ENCODE data around the gene CDC42BPB. TPM values are rescaled to one million over a fixed set of nuclear protein-coding genes. Genes with fewer than 3 reads are reported as not detected.

CDC42BPB gene
- total RNA-seq, 1 experiment from 2014 or later: 103 TPM

- Histone ChIP-seq H4K8ac (replicated peaks; ENCODE audit: insufficient read length, low read depth, low read length) (no peak overlapping the region), H3K79me2 (ENCODE audit: insufficient read depth, low read length) (no peaks in the 10 kb centered on the region), H3K4ac (ENCODE audit: low read depth, low read length) (no peak overlapping the region), H3K27ac (ENCODE audit: insufficient read length, low read depth, low read length) (no peak overlapping the region), H3K9ac (ENCODE audit: extremely low read depth, insufficient read length, low read length) (no peak overlapping the region), H2BK12ac (ENCODE audit: insufficient read length, low read depth, low read length) (no peak overlapping the region), H4K20me1 (ENCODE audit: control insufficient read depth, insufficient read depth, insufficient read length) (peaks cover 3% of the 10 kb centered on the region), H3K18ac (ENCODE audit: insufficient read length, low read depth, low read length) (no peak overlapping the region), H3K23me2 (ENCODE audit: insufficient read length, low read depth, low read length, poor library complexity, severe bottlenecking) (no peaks in the 10 kb centered on the region), H3K27me3 (ENCODE audit: insufficient read depth, low read length) (peaks cover 11% of the 10 kb centered on the region), H2BK5ac (ENCODE audit: insufficient read length, low read length) (no peak overlapping the region), H3T11ph (ENCODE audit: low read length) (no peak overlapping the region), H2BK15ac (ENCODE audit: low read depth, low read length) (no peak overlapping the region), H3K9me3 (ENCODE audit: control insufficient read depth, low read depth, low read length) (no peaks in the 10 kb centered on the region), H2BK20ac (ENCODE audit: low read depth, low read length, poor library complexity, severe bottlenecking) (no peak overlapping the region), H4K5ac (ENCODE audit: insufficient read length, low read depth, low read length) (no peak overlapping the region), H2AFZ (ENCODE audit: low read length) (no peak overlapping the region), H2AK5ac (ENCODE audit: insufficient read length, low read length) (no peak overlapping the region), H2BK120ac (ENCODE audit: low read depth, low read length, poor library complexity, severe bottlenecking) (no peak overlapping the region), H4K91ac (ENCODE audit: insufficient read length, low read depth, low read length) (no peak overlapping the region), H3K4me1 (ENCODE audit: insufficient read depth, low read length) (no peaks in the 10 kb centered on the region), H3K14ac (ENCODE audit: insufficient read depth, low read length) (no peak overlapping the region), H3K79me1 (ENCODE audit: insufficient read depth, low read depth, low read length, poor library complexity, severe bottlenecking) (no peaks in the 10 kb centered on the region), H3K23ac (ENCODE audit: insufficient read length, low read depth, low read length) (no peak overlapping the region), H3K4me2 (ENCODE audit: insufficient read depth, insufficient read length, low read length) (no peak overlapping the region), H3K56ac (ENCODE audit: insufficient read length, low read depth, low read length) (no peak overlapping the region)
- no peaks in the 10 kb centered on the region for H3K9me3 Mint-ChIP-seq
- no peak overlapping the region for H3K27ac Mint-ChIP-seq
- WGBS (ENCODE audit: extremely low coverage, insufficient read length, low lambda C conversion rate): 100% methylated on average over 1 of the region's 2 CpGs
- no peak overlapping the region for H3K4me3 Mint-ChIP-seq
- H3K27me3 Mint-ChIP-seq (ENCODE audit: low read depth): no peaks in the 10 kb centered on the region
- no peak for TF ChIP-seq CTCF (conservative IDR thresholded peaks at IDR 0.05)
- H3K36me3 Mint-ChIP-seq (ENCODE audit: insufficient read depth in 1 of 3, low read depth in 3 of 3): no peaks in the 10 kb centered on the region
- no peak for DNase-seq
- H3K4me1 Mint-ChIP-seq: peaks cover 0 to 2% of the 10 kb centered on the region in 2 experiments; a peak in 1 of 4 replicates
Measured at GRCh38 chr14:102918438-102918837, 138.9 kb downstream of the CDC42BPB start.

All from H9 (cell line).